HG03469 (cell line): ENCODE results near the gene PON3.
"Not testable (repeated sequence)": the region's sequence is repeated elsewhere in the genome, so short reads cannot be mapped to it uniquely, and the experiment has no call there.

ENCODE experiments used
- ATAC-seq: cut with Tn5 transposase; IDR thresholded peaks from one replicate; pipeline ENCODE4 v1.9.1; 2021; ENCODE audit warnings: mild to moderate bottlenecking, moderate library complexity, moderate number of reproducible peaks; ENCODE audit not compliant: unreplicated experiment

Gene PON3

DNA sequence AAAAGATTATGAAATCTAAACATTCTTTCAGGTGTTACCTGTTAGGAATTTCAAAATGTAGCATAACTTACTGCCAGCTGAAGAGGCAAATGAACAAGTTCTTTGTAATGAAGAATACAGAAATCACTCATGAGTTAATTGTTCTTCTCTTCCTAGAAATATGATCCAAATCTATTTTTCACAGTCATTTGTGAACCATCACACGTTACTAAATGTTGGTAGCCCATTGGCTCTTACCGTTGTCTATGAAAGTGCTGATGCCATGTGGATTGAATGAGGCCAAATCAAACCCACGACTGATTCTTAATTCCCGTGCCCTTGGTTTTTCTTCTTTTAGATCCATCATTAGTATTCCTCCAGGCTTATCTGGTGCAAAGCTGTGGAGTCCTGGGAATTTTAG lies 15.9 kb upstream of the PON3 start:
- ATAC-seq = no peak

GRCh38 chr7:95411666-95412065 lies 15.5 kb upstream of the PON3 start:
- ATAC-seq = no peak

DNA sequence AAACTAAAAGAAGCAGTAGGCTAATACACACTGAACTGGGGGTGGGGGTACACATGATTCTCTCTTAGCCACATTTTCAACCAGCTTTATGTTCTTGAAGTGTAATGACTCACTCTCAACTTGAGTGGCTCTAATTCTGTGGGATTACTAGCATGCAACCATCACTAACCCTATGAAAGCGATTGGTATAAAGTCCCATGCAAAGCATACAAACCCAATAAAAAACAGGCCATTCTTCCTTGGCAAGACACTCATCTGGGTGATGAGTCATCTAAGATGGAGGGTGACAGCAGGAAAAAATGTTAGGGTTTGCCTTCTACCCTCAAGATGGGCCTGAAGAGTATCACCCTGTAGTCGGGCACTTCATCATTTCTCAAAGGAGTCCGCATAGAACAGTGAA lies 14.9 kb upstream of the PON3 start:
- no peak for ATAC-seq

DNA sequence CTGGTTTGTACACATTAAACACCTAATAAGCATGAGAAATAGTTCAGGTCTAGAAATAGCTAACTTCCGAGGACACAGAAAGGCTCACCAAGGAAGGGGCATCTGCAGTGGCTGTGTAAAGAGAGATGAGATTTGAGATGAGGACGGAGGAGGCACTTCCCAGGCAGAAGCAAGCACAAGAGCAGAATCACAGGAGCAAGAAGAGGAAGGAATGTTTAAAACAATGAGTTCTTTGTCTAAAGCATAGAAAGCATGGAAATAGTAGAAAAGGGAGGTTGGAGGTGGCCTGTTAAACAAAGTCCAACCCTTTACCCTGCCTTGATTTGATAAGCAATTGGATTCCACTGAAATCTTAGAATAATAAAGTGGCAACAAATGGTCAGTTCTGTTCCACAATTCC lies 11.6 kb upstream of the PON3 start:
- no peak for ATAC-seq

DNA sequence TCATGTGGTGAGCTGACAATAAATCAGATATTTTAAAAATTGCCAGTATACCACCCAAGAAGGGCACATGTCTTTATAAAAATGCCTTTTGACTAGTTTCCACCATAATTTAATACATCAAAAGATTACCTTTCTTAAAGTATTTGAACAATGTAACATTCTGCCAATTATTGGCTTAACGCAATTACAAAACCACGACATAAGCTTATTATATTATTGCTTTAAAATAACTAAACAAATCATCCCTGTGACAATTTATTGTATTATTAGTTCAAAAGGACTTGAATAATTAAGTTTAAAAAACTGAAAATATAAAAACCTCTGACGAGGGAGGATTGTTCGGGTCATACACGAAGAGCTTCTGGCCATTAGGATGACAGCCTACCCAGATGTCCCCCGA lies 9.6 kb upstream of the PON3 start:
- no peak for ATAC-seq

- ATAC-seq = no peak
These were observed 9.0 kb upstream of the PON3 start for GRCh38 chr7:95405208-95405607.

DNA sequence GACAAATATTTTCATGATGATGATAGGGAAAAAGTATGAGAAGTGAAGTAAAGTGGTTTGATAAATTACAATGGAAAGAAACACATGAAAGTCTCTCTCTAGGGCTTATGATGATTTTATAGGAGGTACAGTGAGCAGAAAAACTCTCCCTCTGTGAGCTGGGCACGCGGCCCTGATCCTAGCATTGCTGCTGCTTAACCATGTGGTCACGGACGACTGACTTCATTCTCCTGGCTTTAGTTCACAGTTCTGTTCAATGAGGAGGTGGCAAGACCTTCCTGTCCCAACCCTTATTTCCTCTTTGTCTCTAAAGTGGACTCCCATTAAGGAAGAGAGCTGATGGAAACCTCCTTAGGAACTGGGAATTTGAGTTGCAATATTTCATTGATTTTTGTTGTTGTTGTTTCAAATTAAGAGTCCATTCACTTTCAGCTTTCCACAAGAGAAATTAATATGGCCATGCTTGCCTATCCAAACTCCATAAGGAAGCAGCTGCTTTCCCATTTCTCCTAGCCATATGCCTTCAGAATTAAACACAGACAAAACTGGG lies 8.2 kb upstream of the PON3 start:
- no peak for ATAC-seq

- no peak for ATAC-seq
These were observed 2.2 kb upstream of the PON3 start for GRCh38 chr7:95398155-95398940.

GRCh38 chr7:95397381-95397780 lies 1.2 kb upstream of the PON3 start:
- ATAC-seq = no peak

DNA sequence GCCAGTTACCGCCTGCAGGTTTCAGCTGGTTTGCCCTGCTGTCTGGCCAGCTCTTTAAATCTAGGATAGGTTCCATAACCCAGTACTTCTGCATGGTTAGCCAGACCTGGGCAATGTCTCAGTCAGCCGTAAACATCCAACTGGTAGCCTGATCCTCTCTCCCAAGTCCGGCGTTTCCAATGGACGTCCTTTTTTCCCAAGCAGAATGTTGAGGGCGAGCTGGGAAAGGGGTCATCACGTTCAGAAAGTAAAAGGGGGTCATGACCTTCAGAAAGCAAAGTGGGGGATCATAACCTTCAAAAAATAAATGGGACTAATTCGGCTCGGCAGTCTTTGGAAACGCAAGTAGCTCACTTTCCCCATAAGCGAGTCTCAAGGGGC lies 430 bp downstream of the PON3 start:
- no peak for ATAC-seq

- no peak for ATAC-seq
These were observed 1.8 kb downstream of the PON3 start for GRCh38 chr7:95394370-95394769.

GRCh38 chr7:95391761-95392160 lies 4.4 kb downstream of the PON3 start:
- no peak for ATAC-seq

- no peak for ATAC-seq
These were observed 6.7 kb downstream of the PON3 start for GRCh38 chr7:95389516-95389915.

- ATAC-seq = not testable (repeated sequence)
These were observed 16.7 kb downstream of the PON3 start for GRCh38 chr7:95379457-95379856.

- no peak for ATAC-seq
These were observed 19.4 kb downstream of the PON3 start for GRCh38 chr7:95376632-95377400.

DNA sequence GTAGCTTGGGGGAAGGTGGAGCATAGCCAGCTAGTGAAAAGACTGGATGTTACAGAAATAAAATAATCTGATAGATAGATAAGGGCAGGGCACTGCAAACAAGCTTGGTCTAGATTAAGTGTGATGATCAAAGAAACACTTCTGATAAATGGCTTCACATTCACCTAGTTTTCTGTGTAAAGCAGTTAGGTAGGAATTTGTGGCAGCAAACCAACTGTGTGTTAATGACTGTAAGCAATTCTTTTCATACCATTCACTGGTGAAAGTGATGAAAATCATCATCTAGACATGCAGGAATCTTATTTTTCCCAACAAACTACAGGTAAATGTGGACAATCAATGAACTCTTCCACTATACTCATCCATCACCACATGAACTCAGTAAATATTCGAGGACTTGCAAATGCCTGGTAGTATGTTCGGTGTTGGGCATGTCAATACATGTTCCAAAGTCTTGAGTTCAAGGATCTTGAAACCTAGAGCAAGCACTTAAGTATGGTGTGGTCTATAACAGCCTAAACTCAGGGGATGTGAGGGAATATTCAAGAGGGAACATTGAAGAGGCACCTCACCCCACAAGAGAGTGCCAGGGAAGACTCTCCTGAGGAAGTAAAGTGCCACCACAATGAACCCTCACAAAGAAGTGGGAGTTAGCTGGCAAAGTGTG lies 20.5 kb downstream of the PON3 start:
- no peak for ATAC-seq

DNA sequence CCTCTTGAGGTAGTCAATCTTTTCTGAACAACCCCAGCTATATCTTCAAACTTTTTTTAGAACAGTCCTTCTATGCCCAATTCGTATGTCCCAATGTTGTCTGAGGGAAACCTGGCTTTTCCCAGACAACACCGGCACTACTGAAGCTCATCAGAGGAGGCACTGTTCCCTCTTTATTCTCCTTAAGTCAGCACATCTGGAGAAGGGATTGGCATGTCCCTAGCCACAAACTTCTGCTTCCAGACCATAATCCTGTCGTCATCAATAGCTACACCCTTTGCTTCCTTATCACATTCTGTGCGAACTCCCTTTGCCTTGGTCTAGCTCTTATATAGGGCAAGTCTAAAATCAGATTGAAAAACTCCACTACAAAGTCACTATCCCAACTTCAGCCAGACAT lies 22.9 kb downstream of the PON3 start:
- ATAC-seq = no peak

DNA sequence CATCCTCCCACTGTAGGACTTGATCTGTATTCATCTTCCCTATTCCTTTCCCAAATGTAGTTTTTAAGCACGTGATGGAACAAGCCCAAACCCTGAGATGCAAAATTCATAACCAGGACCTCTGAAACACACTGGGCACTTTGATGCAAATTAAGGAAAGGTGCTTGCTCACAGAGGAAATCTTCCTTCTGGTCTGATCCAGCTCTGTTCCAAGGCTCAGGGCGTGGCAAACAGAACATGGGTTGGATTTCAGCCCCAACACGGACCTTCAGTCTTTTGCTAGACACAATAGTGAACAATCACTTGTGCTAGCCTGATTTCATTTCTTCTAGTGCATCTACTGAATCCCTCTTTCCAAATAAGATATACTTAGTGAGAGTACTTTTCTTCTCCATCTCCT lies 27.9 kb downstream of the PON3 start:
- no peak for ATAC-seq

- no peak for ATAC-seq
These were observed 28.6 kb downstream of the PON3 start for GRCh38 chr7:95367606-95368005.

DNA sequence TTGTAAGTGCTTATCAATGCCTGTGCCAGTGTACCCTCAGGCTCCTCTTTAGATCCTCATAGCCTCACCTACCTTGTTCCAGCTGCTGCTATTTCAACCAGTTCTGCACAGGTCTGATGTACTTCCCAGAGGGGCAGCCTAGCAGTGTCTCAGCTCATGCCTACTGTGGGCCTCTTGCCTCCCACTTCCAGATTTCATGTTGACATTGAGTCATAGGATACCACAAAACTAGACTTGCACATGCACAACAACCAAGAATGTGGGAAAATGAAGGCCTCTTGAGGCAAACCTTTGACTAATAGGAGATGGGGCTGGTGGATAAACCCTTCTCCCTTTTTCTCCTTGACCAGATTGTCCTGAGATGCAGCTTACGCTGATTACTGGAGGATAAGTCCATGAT lies 31.0 kb downstream of the PON3 start:
- ATAC-seq = no peak

DNA sequence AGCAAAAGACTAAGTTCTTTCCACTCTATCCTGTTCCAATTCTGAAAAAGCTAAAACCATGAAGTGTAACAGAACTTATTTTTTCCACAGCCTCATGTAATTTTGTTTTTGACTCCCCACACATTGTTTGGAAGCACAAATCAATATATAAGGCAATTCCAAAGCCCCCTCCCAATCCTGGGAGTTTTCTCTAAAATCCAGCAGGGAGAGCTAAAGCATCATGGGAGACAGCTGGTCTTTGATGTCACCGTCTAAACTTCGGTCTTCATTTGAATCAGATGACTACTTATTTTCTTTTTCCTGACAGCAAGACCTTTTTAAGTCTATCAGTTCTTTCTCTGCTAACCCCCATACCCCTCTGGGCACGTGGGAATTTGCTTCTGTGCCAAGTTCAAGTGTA lies 38.6 kb downstream of the PON3 start:
- ATAC-seq = no peak
